GM10847 (cell line): Measurements from ENCODE around the gene NHP2.

Experiments
- POLR2A ChIP-seq: IDR thresholded peaks from 2 replicates; pipeline ENCODE4 v1.6.1; 2011; ENCODE audit not compliant: insufficient read length; ENCODE audit errors: extremely low read depth

The NHP2 gene

GRCh38 chr5:178186427-178186826 lies 32.7 kb upstream of the NHP2 start:
- no peak for TF ChIP-seq POLR2A

- no peak for TF ChIP-seq POLR2A
Measured at GRCh38 chr5:178182158-178182876, 28.6 kb upstream of the NHP2 start.

- TF ChIP-seq POLR2A = no peak
Measured at GRCh38 chr5:178180141-178180863, 26.6 kb upstream of the NHP2 start.

GRCh38 chr5:178177569-178177968 lies 23.9 kb upstream of the NHP2 start:
- TF ChIP-seq POLR2A = no peak

- no peak for TF ChIP-seq POLR2A
Measured at GRCh38 chr5:178176791-178177190, 23.1 kb upstream of the NHP2 start.

GRCh38 chr5:178174456-178174855 lies 20.8 kb upstream of the NHP2 start:
- TF ChIP-seq POLR2A = no peak

- no peak for TF ChIP-seq POLR2A
Measured at GRCh38 chr5:178170455-178170854, 16.8 kb upstream of the NHP2 start.

GRCh38 chr5:178165581-178165980 lies 11.9 kb upstream of the NHP2 start:
- no peak for TF ChIP-seq POLR2A

- no peak for TF ChIP-seq POLR2A
Measured at GRCh38 chr5:178163772-178164735, 10.4 kb upstream of the NHP2 start.

- no peak for TF ChIP-seq POLR2A
Measured at GRCh38 chr5:178162481-178162880, 8.8 kb upstream of the NHP2 start.

GRCh38 chr5:178160176-178160575 lies 6.5 kb upstream of the NHP2 start:
- no peak for TF ChIP-seq POLR2A

- no peak for TF ChIP-seq POLR2A
Measured at GRCh38 chr5:178155065-178155464, 1.4 kb upstream of the NHP2 start.

GRCh38 chr5:178152491-178153444 lies 917 bp downstream of the NHP2 start:
- TF ChIP-seq POLR2A = no peak

- TF ChIP-seq POLR2A = no peak
Measured at GRCh38 chr5:178150977-178151734, 2.5 kb downstream of the NHP2 start.
